ENCODE data around the gene ANGPTL4. TPM values are rescaled to one million over a fixed set of nuclear protein-coding genes. Genes with fewer than 3 reads are reported as not detected.

ANGPTL4 gene
- total RNA-seq, 1 donor from 2014 or later = 22.4 TPM

DNA sequence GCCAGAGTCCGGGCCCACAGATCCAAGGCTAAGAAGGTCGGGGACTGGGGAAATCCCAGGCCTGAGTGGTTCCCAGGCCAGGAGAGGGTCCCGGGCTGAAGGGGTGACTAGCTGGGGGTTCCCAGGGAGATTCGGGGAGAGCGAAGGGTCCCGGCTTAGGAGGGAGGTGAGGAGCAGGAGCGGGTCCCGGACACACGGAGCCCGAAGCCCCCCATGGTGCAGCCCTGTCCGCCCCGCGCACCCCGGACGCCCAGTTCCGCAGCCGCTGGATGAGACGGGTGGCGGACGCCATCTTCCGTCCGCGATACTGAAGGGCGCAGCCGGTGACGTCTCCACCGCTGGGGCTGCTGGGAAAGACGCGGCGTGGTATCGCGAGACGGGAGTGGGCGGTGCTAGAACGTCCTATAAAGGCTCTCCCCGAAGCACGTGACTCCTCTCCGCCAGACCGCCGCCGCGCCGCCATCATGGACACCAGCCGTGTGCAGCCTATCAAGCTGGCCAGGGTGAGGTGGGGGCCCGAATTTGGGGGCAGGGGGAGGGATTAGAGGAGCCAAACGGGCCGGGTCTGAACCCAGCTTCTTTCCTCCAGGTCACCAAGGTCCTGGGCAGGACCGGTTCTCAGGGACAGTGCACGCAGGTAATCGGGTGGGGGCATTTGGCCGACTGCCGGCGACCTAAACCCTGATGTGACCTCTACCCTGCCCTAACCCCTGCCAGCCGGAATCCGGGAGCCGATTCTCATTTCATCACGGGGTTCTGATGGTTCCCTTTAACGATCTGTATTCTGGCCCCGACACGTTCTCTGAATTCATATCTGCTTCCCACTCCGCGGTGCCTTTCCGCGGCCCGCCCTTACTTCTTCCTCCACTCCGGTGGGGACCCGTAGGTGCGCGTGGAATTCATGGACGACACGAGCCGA lies 42.6 kb upstream of the ANGPTL4 start, which contains the start of the genes NDUFA7 and RPS28:
TSS of gene NDUFA7 (minus strand) at position 309 of the 919 bp plus-strand sequence. CDS start at position 292, 17 bp downstream.
TSS of gene RPS28 (plus strand) at position 430 of the 919 bp plus-strand sequence. CDS start at position 465, 35 bp downstream.
- TF ChIP-seq, protein P1, sequence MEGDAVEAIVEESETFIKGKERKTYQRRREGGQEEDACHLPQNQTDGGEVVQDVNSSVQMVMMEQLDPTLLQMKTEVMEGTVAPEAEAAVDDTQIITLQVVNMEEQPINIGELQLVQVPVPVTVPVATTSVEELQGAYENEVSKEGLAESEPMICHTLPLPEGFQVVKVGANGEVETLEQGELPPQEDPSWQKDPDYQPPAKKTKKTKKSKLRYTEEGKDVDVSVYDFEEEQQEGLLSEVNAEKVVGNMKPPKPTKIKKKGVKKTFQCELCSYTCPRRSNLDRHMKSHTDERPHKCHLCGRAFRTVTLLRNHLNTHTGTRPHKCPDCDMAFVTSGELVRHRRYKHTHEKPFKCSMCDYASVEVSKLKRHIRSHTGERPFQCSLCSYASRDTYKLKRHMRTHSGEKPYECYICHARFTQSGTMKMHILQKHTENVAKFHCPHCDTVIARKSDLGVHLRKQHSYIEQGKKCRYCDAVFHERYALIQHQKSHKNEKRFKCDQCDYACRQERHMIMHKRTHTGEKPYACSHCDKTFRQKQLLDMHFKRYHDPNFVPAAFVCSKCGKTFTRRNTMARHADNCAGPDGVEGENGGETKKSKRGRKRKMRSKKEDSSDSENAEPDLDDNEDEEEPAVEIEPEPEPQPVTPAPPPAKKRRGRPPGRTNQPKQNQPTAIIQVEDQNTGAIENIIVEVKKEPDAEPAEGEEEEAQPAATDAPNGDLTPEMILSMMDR (IDR thresholded peaks at IDR 0.05; ENCODE audit: insufficient read depth, low read length, poor library complexity, severe bottlenecking) = peak; percentile 19
- Histone ChIP-seq H3K36me3 (ENCODE audit: control insufficient read depth, insufficient read depth, low read length) (no peaks in the 10 kb centered on the region), H3K27me3 (ENCODE audit: control insufficient read depth, insufficient read depth, low read length) (no peaks in the 10 kb centered on the region), H3K4me3 (ENCODE audit: low read depth, low read length) (peak within 1 kb of the TSS; percentile 76)
- no peak for DNase-seq (ENCODE audit: low read depth)

DNA sequence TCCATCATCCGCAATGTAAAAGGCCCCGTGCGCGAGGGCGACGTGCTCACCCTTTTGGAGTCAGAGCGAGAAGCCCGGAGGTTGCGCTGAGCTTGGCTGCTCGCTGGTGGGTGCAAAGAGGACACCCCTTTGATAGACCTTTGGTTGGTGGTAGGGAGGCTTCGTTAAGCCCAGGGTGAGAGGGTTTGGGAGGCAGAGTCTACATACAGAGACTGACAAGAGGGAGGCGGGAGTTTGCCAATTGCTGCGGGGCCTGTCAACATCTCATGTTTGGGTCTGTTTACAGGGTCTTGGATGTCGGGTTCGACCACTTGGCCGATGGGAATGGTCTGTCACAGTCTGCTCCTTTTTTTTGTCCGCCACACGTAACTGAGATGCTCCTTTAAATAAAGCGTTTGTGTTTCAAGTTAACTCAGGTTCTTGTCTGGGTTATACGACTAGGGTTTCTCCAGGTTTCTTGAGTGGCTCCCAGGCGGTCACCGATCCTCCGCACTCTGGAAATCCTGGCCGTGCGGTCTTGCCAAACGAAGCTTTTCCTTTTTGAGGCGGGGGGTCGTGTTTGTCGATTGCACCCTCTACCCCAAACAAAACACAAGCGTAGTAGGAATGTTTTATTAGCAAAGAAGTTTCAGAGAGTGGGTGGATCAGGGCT lies 41.8 kb upstream of the ANGPTL4 start:
- TF ChIP-seq, protein P1 (IDR thresholded peaks at IDR 0.05; ENCODE audit: insufficient read depth, low read length, poor library complexity, severe bottlenecking) = no peak

DNA sequence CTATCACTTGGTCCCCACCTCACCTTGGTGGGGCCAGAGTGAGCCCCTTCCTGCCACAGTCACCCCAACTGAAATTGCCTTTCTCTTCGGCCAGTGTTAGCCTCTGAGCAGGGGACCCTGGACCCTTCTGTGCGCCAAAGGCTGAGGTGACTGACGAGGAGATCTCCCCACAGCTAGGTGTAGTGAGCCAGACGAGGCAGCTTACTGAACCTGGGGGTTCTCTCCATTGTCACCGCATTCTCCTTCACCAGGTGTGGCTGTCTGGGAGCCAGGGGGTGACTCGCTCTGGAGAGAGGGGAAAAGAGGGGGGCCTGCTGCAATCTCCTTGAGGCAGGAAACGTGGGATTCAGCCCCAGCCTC lies 41.3 kb upstream of the ANGPTL4 start:
- Histone ChIP-seq H3K4me3 (ENCODE audit: low read depth, low read length) (peak overlapping the region; percentile 76), H3K36me3 (ENCODE audit: control insufficient read depth, insufficient read depth, low read length) (no peaks in the 10 kb centered on the region), H3K27me3 (ENCODE audit: control insufficient read depth, insufficient read depth, low read length) (no peaks in the 10 kb centered on the region)
- no peak for DNase-seq (ENCODE audit: low read depth)
- TF ChIP-seq, protein P1 (IDR thresholded peaks at IDR 0.05; ENCODE audit: insufficient read depth, low read length, poor library complexity, severe bottlenecking) = no peak

More for the DNA sequence above, 41.8 kb upstream of the ANGPTL4 start:
- DNase-seq (ENCODE audit: low read depth) = no peak
- no peaks in the 10 kb centered on the region for H3K27me3 ChIP-seq (ENCODE audit: control insufficient read depth, insufficient read depth, low read length)
- H3K4me3 ChIP-seq (ENCODE audit: low read depth, low read length) = peak overlapping the region; percentile 76
- no peaks in the 10 kb centered on the region for H3K36me3 ChIP-seq (ENCODE audit: control insufficient read depth, insufficient read depth, low read length)

DNA sequence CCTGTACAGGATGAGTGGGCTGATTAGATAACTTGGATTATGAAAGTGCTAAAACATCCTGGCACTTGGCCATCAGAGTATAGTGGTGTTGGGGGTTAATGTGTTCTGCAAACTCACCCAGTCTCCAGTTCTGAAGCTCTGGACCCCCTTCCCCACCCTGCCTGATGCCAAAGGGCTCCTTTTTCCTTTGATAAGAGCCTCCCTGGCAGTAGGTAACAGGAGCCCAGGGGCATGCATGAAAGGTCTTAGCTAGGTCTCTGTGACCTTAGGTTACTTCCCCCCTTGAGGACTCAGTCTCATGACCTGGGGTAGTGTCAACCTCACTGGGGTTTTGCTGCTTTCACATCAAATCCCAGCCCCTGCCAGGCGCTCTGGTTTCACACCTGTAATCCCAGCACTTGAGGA lies 40.2 kb upstream of the ANGPTL4 start:
- TF ChIP-seq, protein P1 (IDR thresholded peaks at IDR 0.05; ENCODE audit: insufficient read depth, low read length, poor library complexity, severe bottlenecking) = no peak
- Histone ChIP-seq H3K4me3 (ENCODE audit: low read depth, low read length) (no peak overlapping the region), H3K36me3 (ENCODE audit: control insufficient read depth, insufficient read depth, low read length) (no peaks in the 10 kb centered on the region), H3K27me3 (ENCODE audit: control insufficient read depth, insufficient read depth, low read length) (peaks cover 4% of the 10 kb centered on the region)
- DNase-seq (ENCODE audit: low read depth) = no peak

DNA sequence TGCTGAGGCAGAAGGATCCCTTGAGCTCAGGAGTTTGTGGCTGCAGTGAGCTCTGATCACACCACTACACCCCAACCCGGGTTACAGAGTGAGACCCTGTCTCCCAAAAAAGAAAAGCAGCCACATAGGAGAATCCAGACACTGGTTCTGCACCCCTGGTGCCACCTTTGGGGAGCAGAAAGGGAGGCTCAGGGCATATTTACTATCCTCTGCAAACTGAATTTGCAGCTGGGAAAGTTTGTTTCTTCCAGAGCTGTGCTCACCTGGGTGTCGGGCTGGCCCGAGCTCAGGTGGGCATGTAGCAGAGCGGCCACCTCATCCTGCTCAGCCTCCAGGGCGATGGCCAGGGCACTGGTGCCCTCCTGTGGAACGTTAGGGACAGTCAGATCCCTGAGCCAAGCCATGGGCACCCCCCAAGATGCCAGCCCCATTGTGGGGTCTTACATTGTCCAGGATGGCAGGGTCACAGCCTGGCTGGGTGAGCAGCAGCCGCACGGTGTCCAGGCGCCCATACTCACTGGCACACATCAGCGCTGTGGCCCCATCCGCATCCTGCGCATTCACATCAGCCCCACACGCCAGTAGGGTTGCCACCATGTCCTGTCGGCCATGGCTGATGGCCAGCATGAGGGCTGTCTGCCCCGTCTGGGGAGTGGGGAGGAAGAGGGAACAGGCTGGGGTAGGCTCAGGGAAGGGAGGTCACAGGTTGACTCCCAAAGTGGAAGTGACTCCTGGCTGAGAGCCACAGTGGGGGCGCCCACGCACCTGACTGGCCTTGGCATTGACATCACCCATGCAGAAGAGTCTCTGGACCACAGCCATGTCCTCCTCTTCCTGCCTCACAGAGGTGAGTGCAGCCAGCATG lies 39.5 kb upstream of the ANGPTL4 start:
- Histone ChIP-seq H3K4me3 (ENCODE audit: low read depth, low read length) (no peak overlapping the region), H3K36me3 (ENCODE audit: control insufficient read depth, insufficient read depth, low read length) (no peaks in the 10 kb centered on the region), H3K27me3 (ENCODE audit: control insufficient read depth, insufficient read depth, low read length) (peaks cover 4% of the 10 kb centered on the region)
- TF ChIP-seq, protein P1 (IDR thresholded peaks at IDR 0.05; ENCODE audit: insufficient read depth, low read length, poor library complexity, severe bottlenecking) = no peak
- no peak for DNase-seq (ENCODE audit: low read depth)
